ENCODE data around the gene SLC25A47.

SLC25A47 gene

GRCh38 chr14:100298551-100299237 lies 24.4 kb upstream of the SLC25A47 start:
- CTCF ChIA-PET: interaction anchor here (0.6 to 1.2 kb wide), 2 partner anchors 79 to 347 kb away, joined by 4 to 6 read pairs; no protein-coding TSS in a partner anchor
- no peak for TF ChIP-seq CTCF (conservative IDR thresholded peaks at IDR 0.05; ENCODE audit: low read depth)
- peak overlapping the region; percentile 41; the same call in 1 of the 2 replicates for H3K27ac ChIP-seq
- POLR2A ChIA-PET (ENCODE audit: low non-redundant PET): no interaction called here
- DNase-seq (ENCODE audit: low spot score): no peak

GRCh38 chr14:100299238-100299560 lies 23.9 kb upstream of the SLC25A47 start:
- ChIA-PET POLR2A (ENCODE audit: low non-redundant PET) (no interaction called here), CTCF (interaction anchor here (0.6 to 1.2 kb wide), 2 partner anchors 79 to 346 kb away, joined by 4 to 6 read pairs; no protein-coding TSS in a partner anchor)
- no peak for TF ChIP-seq CTCF (conservative IDR thresholded peaks at IDR 0.05; ENCODE audit: low read depth)
- no peak overlapping the region for H3K27ac ChIP-seq
- DNase-seq (ENCODE audit: low spot score): no peak

- ChIA-PET CTCF (interaction anchor here (0.6 to 1.5 kb wide), 3 partner anchors 17 to 38 kb away, joined by 3 to 7 read pairs (median 5); no protein-coding TSS in a partner anchor), POLR2A (ENCODE audit: low non-redundant PET) (interaction anchor here (0.7 kb wide), 2 partner anchors 29 to 86 kb away, joined by 3 to 6 read pairs; no protein-coding TSS in a partner anchor)
- H3K27ac ChIP-seq: peak overlapping the region; percentile 32; the same call in 1 of the 2 replicates
- DNase-seq (ENCODE audit: low spot score): no peak
- TF ChIP-seq CTCF (conservative IDR thresholded peaks at IDR 0.05; ENCODE audit: low read depth): no peak
These were observed 20.5 kb upstream of the SLC25A47 start for GRCh38 chr14:100302616-100303015.

- POLR2A ChIA-PET (ENCODE audit: low non-redundant PET): no interaction called here
- peak overlapping the region; percentile 83 for H3K27ac ChIP-seq
- CTCF ChIA-PET: interaction anchor here (0.5 to 1.5 kb wide), 5 partner anchors 17 to 281 kb away, joined by 3 to 7 read pairs (median 3); no protein-coding TSS in a partner anchor
- DNase-seq (ENCODE audit: low spot score): no peak
- peak; percentile 54 for TF ChIP-seq CTCF (conservative IDR thresholded peaks at IDR 0.05; ENCODE audit: low read depth)
These were observed 20.0 kb upstream of the SLC25A47 start for GRCh38 chr14:100303179-100303578.

GRCh38 chr14:100303925-100304324 lies 19.2 kb upstream of the SLC25A47 start:
- TF ChIP-seq CTCF (conservative IDR thresholded peaks at IDR 0.05; ENCODE audit: low read depth): no peak
- DNase-seq (ENCODE audit: low spot score): no peak
- POLR2A ChIA-PET (ENCODE audit: low non-redundant PET): no interaction called here
- CTCF ChIA-PET: interaction anchor here (0.5 to 1.7 kb wide), 3 partner anchors 18 to 74 kb away, joined by 3 to 7 read pairs (median 4); no protein-coding TSS in a partner anchor
- peak overlapping the region; percentile 83 for H3K27ac ChIP-seq

- CTCF ChIA-PET: interaction anchor here (0.6 to 1.7 kb wide), 4 partner anchors 20 to 315 kb away, joined by 3 to 7 read pairs (median 4); no protein-coding TSS in a partner anchor
- peak; percentile 53 for DNase-seq (ENCODE audit: low spot score)
- POLR2A ChIA-PET (ENCODE audit: low non-redundant PET): no interaction called here
- peak overlapping the region; percentile 83 for H3K27ac ChIP-seq
- TF ChIP-seq CTCF (conservative IDR thresholded peaks at IDR 0.05; ENCODE audit: low read depth): no peak
These were observed 18.3 kb upstream of the SLC25A47 start for GRCh38 chr14:100304825-100305323.

Data from RWPE1 (cell line).